ENCODE results near the gene TMEM272. TPM values are rescaled to one million over a fixed set of nuclear protein-coding genes. Genes with fewer than 3 reads are reported as not detected.

The TMEM272 gene
- total RNA-seq, 1 donor from 2014 or later: 0.25 TPM

DNA sequence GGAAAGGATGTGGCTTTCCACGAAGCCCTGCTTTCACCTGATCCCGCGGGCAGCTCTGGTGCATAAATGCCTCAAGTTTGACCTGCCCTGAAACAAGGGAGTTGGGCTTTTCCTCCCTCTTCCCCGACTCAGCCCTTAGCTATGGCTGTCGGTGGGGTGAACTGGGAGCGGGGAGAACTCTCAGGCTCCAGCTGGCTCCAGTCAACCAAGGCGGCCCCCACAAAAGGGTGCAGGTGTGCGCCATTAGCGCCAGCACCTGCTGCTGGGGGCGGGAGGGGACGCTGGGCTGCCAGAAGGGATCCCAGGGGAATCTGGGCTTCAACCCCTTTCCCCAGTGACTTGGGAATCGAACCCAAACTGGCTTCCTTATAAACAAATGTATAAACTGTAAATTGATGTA, 33.9 kb downstream of the TMEM272 start:
- Histone ChIP-seq H3K4me3 (no peak overlapping the region), H3K4me1 (peaks cover 10% of the 10 kb centered on the region), H3K9me3 (no peaks in the 10 kb centered on the region), H3K36me3 (no peaks in the 10 kb centered on the region), H3K27ac (no peak overlapping the region), H3K27me3 (no peaks in the 10 kb centered on the region)
- no peak for DNase-seq (ENCODE audit: extremely low spot score in 2 of 2)
- intact Hi-C loops (cut with DNase I): loop anchor here (10.0 kb wide), 1 partner anchor 314 kb away; the partner anchor contains the start of gene NEK5
- TF ChIP-seq POLR2AphosphoS5 (IDR thresholded peaks at IDR 0.05; ENCODE audit: insufficient read depth in 1 of 2, low read depth in 1 of 2) (no peak), POLR2A (IDR thresholded peaks at IDR 0.05) (no peak)
- TF ChIP-seq, protein P1, sequence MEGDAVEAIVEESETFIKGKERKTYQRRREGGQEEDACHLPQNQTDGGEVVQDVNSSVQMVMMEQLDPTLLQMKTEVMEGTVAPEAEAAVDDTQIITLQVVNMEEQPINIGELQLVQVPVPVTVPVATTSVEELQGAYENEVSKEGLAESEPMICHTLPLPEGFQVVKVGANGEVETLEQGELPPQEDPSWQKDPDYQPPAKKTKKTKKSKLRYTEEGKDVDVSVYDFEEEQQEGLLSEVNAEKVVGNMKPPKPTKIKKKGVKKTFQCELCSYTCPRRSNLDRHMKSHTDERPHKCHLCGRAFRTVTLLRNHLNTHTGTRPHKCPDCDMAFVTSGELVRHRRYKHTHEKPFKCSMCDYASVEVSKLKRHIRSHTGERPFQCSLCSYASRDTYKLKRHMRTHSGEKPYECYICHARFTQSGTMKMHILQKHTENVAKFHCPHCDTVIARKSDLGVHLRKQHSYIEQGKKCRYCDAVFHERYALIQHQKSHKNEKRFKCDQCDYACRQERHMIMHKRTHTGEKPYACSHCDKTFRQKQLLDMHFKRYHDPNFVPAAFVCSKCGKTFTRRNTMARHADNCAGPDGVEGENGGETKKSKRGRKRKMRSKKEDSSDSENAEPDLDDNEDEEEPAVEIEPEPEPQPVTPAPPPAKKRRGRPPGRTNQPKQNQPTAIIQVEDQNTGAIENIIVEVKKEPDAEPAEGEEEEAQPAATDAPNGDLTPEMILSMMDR (IDR thresholded peaks at IDR 0.05): no peak

DNA sequence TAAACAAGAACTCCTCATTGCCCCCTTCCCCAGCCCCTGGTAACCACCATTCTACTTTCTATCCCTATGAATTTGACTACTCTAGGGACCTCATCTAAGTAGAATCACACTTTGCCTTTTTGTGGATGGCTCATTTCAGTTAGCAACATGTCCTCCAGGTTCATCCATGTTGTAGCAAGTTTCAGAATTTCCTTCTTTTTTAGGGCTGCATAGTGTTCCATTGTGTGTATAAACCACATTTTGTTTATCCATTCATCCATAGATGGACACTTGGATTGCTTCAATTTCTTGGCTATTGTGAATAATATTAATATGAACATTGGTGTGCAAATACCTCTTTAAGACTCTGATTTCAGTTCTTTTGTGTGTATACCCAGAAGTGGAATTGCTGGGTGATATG, 36.2 kb downstream of the TMEM272 start:
- Histone ChIP-seq H3K27ac (no peak overlapping the region), H3K27me3 (no peaks in the 10 kb centered on the region), H3K9me3 (no peaks in the 10 kb centered on the region), H3K4me3 (no peak overlapping the region), H3K36me3 (no peaks in the 10 kb centered on the region), H3K4me1 (peaks cover 14% of the 10 kb centered on the region)
- TF ChIP-seq POLR2AphosphoS5 (IDR thresholded peaks at IDR 0.05; ENCODE audit: insufficient read depth in 1 of 2, low read depth in 1 of 2) (no peak), POLR2A (IDR thresholded peaks at IDR 0.05) (no peak)
- TF ChIP-seq, protein P1 (IDR thresholded peaks at IDR 0.05): no peak
- no peak for DNase-seq (ENCODE audit: extremely low spot score in 2 of 2)
- intact Hi-C loops (cut with DNase I): no loop called here

DNA sequence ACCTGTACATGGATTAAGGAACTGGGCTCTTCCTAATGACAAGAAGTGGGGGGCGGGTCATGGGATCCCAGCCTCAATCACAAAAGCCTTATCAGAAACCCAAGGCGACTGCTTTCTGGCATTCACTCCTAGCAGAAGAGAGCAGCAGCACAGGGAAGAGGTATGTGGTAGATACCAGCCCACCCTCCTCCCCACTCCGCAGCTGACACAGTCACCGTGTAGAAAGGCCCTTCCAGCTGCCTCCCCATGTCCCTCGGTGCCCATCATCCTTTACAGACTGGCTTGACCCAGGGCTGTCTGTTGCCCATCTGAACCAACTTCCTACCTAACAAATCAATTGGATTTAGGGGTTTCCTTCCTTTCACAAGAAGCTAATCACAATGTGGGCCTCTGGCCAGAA, 37.9 kb downstream of the TMEM272 start:
- TF ChIP-seq, protein P1 (IDR thresholded peaks at IDR 0.05): no peak
- TF ChIP-seq POLR2AphosphoS5 (IDR thresholded peaks at IDR 0.05; ENCODE audit: insufficient read depth in 1 of 2, low read depth in 1 of 2): no peak
- no peak for TF ChIP-seq POLR2A (IDR thresholded peaks at IDR 0.05)
- Histone ChIP-seq H3K4me3 (no peak overlapping the region), H3K27me3 (no peaks in the 10 kb centered on the region), H3K27ac (no peak overlapping the region), H3K4me1 (peaks cover 27% of the 10 kb centered on the region), H3K36me3 (no peaks in the 10 kb centered on the region), H3K9me3 (no peaks in the 10 kb centered on the region)
- intact Hi-C loops (cut with DNase I): no loop called here
- no peak for DNase-seq (ENCODE audit: extremely low spot score in 2 of 2)

DNA sequence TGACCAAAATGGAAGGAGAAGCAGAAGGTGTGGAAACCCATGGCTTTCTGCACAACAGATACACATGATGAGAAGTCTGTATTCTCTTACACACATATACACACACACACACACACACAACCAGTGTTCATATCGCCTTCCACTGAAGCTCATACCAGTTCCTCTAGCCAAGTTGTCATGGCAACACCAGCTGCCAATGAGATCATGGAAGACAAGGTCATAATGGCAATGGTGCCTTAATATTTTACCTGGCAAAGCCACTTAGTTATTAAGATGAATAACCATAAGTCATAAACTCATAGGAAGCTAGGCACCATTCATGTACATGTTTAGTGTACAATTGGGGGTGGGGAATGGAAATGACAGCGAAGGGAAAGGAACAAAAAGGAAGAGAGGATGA, 38.4 kb downstream of the TMEM272 start:
- Histone ChIP-seq H3K36me3 (no peaks in the 10 kb centered on the region), H3K4me1 (peaks cover 30% of the 10 kb centered on the region), H3K27ac (no peak overlapping the region), H3K4me3 (no peak overlapping the region), H3K27me3 (no peaks in the 10 kb centered on the region), H3K9me3 (no peaks in the 10 kb centered on the region)
- intact Hi-C loops (cut with DNase I): no loop called here
- TF ChIP-seq, protein P1 (IDR thresholded peaks at IDR 0.05): no peak
- TF ChIP-seq POLR2AphosphoS5 (IDR thresholded peaks at IDR 0.05; ENCODE audit: insufficient read depth in 1 of 2, low read depth in 1 of 2) (no peak), POLR2A (IDR thresholded peaks at IDR 0.05) (no peak)
- no peak for DNase-seq (ENCODE audit: extremely low spot score in 2 of 2)

DNA sequence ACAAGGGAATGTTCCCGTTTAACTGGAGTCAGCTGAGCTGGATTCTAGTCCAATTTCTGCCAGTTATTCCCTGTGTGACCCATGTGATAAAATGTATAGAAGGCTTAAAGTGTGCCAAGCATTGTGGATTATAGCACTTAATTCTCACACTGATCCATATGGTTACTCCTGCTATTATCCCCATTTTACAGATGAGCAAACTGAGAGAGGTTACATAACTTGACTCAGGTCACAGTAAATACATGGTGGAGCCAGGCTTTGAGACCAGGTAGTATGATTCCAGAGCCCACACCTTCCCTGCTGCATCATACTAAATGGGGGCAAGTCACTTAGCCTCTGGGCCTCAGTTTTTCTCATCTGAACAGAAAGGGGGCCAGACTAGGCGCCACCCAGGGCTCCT, 39.1 kb downstream of the TMEM272 start:
- Histone ChIP-seq H3K36me3 (no peaks in the 10 kb centered on the region), H3K4me3 (no peak overlapping the region), H3K27me3 (no peaks in the 10 kb centered on the region), H3K27ac (peak overlapping the region; percentile 100), H3K9me3 (no peaks in the 10 kb centered on the region), H3K4me1 (peaks cover 37% of the 10 kb centered on the region)
- DNase-seq (ENCODE audit: extremely low spot score in 2 of 2): no peak
- intact Hi-C loops (cut with DNase I): no loop called here
- TF ChIP-seq POLR2A (IDR thresholded peaks at IDR 0.05) (no peak), POLR2AphosphoS5 (IDR thresholded peaks at IDR 0.05; ENCODE audit: insufficient read depth in 1 of 2, low read depth in 1 of 2) (no peak)
- TF ChIP-seq, protein P1 (IDR thresholded peaks at IDR 0.05): no peak

All from vagina (tissue), 2 donors.